GM10847 (cell line): Measurements from ENCODE around the gene CMTM4.

Experiments
- POLR2A ChIP-seq: IDR thresholded peaks from 2 replicates; pipeline ENCODE4 v1.6.1; 2011; ENCODE audit not compliant: insufficient read length; ENCODE audit errors: extremely low read depth

The CMTM4 gene

DNA sequence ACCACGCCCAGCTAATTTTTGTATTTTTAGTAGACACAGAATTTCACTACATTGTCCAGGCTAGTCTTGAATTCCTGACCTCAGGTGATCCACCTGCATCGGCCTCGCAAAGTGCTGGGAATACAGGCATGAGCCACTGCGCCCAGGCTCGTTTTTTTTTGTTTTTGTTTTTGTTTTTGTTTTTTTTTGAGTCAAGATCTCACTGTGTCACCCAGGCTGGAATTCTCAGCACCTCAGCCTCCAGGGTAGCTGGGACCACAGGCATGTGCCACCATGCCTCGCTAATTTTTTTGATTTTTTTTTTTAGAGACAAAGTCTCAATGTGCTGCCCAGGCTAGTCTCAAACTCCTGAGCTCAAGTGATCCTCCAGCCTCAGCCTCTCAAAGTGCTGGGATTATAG, 17.5 kb upstream of the CMTM4 start:
- no peak for TF ChIP-seq POLR2A

DNA sequence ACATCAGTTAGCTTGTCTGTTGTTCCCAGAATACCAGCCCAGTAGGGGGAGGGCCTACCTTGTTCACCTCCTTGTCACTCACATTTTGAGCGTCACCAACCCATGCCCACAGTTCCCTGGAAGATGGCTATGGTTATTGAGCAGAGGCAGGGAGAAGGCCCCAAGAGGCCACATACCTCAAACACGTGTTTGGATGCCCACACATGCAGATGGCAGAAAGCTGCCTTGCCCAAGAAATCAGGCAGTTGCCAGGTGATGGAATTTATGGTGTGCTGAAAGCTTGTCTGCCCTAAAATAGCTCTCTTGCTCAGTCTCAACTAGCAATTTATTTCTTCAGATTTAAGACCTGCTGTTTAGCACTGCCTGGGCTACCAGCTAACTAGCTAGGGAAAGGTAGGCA, 16.5 kb upstream of the CMTM4 start:
- no peak for TF ChIP-seq POLR2A

DNA sequence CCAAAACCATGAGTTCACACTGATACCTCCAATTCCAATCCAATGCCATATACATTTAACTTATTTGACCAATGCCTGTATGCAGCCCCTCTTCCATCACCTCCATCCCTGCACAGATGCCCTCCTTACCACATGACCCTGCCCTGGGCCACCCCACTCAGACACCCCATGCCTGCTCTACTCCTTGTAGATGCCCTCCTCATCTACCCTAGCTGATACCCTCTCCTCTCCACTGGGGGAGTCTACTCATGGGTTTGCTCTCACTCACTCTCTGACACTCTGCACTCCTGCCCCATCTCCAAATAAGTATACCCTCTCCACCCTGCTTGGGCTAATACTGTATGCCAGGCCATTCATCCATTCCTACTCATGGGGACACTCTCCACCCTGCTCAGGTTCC, 16.0 kb upstream of the CMTM4 start:
- no peak for TF ChIP-seq POLR2A

DNA sequence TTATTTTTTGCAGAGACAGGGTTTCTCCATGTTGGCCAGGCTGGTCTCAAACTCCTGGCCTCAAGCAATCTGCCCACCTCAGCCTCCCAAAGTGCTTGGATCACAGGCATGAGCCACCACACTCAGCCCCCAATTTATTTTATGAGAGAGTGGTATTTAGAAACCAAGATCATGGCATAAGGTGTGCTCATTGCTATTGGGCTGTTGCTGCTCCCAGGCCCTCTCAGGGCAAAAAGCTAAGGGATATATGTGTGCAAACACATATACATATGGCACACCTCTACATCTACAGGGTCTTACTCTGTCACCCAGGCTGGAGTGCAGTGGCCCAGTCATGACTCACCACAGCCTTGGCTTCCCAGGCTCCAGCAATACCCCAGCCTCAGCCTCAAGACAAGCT, 15.0 kb upstream of the CMTM4 start:
- no peak for TF ChIP-seq POLR2A

DNA sequence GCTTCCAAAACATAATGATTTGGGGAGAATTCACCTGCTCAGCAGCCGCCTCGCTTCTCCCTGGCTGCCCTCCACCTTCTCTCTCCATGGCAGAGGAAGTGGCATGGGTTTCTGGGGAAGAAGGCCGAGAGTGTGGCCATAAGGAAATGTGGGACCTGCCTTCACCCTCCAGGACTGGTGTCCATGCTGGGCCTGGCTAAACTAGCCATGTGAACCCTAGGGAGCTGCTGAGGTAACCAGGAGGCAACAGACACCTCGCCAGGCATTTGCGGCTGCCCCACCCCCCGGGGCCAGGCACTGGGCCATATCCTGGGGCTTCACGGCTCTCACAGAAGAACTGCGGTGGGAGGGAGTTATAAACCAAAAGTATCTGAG, 9.9 kb upstream of the CMTM4 start:
- no peak for TF ChIP-seq POLR2A

DNA sequence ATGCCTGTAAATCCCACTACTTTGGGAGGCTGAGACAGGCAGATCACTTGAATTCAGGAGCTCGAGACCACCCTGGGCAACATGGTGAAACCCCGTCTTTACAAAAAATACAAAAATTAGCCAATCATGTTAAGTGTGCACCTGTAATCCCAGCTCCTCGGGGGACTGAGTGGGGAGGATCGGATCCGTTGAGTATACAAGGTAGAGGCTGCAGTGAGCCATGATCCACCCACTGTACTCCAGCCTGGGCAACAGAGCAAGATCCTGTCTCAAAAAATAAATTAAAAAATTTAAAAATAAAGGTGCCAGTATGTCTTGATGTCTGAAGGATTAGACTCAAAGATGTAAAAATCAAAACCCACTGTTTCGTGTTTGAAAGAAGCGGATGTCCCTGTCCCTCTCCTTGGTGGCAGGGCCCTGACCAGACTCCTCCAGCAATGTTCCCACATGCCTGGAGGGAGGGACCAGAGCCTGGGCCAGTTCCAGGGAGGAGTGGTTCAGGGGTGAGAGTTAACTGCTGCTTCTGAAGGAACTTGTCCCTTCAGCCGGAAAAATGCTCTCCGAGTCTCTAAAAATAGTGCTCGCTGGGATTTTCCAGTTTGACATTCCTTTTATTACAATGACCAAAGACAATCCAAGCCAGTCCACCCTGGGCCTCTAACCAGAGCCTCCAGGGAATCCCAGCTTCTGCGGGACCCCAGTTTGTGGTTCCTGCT, 9.4 kb upstream of the CMTM4 start:
- TF ChIP-seq POLR2A: no peak

DNA sequence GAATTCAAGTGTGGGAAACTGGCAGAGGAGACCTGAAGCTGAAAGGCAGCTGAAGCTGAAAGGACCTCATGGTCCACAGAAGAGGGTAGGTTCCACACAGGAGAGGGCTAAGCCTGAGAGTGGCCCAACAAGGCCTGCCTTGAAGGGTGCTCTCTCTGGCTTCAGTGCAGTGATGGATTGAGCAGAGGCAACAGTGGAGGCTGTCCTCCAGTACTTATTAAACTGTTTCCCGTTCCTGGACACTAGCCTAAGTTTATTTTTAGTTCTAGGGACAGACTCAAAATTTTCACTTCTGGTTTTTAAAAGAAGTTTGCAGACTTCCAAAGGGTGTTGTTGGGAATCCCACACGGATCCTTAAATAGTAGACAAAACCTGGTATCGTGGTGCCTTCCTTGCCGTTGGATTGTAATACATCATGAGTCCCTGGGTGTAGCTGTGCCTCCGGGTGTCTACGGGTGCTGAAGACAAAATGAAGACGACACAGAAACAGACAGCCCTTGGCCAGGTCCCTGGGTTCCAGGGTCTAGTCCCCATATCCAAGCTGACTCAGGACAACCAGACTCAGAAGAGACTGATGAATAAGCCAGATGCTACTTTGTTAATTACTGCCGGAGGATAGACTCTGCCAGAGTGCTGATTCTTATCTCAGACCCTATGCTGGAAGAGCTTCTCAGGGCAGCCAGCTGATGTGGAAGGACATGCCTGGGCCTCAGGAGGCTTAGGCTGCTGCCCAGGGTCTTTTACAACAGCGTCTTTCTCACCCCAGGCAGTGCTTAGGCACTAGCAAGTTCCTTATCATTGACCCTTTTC, 7.1 kb upstream of the CMTM4 start:
- TF ChIP-seq POLR2A: no peak

DNA sequence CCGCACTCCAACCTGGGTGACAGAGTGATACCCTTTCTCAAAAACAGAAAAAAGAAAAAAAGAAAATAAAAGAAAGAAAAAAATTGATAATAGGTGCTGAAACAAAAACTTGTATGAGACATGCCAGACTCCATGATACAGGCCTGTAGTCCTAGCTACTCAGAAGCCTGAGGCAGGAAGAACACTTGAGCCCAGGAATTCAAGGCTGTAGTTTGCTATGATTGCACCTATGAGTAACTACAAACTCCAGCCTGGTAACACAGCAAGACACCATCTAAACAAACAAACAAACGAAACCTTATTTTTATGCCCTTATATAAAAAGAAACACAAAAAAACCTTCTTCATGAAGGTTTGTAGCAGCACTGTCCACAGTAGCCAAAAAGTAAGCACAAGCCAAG, 5.0 kb upstream of the CMTM4 start:
- TF ChIP-seq POLR2A: no peak

DNA sequence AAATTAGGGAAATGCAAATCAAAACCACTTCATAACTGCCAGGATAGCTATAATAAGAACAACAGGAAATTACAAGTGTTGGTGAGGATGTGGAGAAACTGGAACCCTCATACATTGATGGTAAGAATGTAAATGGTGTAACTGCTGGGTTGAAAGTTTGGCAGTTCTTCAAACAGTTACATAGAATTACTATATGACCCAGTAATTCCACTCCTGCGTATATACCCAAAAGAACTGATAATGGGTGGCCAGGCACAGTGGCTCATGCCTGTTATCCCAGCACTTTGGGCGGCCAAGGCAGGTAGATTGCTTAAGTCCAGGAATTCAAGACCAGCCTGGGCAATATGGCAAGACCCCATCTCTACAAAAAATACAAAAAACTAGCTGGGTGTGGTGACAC, 4.5 kb upstream of the CMTM4 start:
- no peak for TF ChIP-seq POLR2A

DNA sequence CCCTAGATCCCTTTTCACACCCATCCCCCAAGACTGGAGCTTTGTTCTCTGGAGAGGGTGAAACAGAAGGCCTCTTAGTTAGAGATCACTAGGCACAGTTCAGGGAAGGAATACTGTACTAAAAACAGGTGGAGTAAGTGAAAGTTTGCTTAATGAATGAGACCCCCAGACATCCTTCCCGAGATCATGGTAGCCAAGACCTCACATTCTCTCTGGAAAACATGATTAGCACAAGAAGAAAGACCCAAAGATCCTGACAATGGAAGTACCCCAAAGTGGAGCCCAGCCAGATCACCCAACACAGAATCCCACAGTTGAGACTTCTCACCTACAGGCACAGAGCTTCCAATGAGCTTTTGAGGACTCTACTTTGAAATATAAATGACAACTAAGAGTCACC, 3.4 kb upstream of the CMTM4 start:
- TF ChIP-seq POLR2A: no peak

DNA sequence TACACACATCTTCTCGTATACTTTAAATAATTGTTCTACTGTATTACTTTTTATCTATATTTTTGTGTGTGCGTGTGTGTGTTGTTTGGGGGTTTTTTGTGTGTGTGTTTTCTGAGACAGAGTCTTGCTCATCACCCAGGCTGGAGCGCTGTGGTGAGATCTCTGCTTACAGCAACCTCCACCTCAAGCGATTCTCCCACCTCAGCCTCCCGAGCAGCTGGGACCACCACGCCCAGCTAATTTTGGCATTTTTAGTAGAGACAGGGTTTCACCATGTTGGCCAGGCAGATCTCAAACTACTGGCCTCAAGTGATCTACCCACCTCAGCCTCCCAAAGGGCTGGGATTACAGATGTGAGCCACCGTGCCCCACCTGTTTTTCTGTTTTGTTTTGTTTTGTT, 1.5 kb upstream of the CMTM4 start:
- no peak for TF ChIP-seq POLR2A

DNA sequence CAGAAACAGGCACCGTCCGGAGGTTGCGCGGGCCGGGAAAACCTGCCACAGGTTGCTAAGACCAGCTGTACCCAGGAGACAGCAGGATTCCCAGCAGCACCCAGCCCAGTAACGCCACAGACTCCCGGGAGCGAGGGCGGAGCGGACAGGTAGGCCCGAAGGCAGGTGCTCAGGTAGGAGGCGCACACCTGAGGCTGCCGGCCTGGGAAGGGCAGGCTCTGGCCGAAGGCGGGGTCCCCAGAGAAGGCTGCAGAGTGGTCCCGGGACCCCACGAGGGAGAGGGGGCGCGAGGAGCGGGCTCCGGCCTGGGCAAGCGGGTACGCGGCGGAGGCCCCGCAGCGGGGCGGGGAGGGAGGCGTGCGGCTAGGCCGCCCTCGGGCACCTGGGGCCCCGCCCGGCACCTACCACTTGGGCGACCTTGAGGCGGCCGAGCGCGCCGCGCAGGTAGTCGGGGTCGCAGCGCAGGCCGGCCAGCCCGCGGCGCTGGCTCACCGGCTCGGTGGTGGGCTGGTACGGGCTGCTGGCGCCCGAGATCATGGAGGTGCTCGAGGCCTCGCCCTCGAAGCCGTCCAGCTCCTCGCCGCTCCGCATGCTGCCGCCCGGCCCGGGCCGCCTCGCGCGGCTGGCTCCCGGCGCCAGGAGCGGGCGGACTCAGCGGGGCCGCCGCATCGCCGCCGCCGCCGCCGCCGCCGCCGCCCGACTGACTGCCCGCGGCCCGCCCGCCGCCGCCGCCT, 441 bp downstream of the CMTM4 start:
- TF ChIP-seq POLR2A: no peak

DNA sequence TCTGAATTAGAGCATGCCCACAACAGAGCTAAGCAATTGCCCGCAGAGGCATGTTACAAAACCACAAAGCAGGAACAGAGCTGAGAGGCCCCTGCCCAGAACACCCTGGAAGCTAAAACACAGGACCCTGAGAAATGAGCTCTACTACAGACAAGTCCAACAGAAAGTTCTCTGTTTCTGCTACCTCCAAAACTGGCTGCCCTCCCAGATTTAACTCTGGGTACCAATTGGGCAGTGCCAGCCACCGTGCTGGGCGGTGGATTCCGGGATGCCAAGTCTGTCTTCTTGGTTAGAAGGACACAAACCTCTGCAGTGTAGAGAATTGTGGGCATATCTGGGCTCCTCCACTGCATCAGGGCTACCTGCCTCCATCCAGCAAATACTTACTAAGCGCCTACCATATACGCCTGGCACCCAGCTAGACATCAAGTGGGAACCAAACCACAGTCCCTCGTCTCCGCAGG, 1.0 kb downstream of the CMTM4 start:
- no peak for TF ChIP-seq POLR2A

DNA sequence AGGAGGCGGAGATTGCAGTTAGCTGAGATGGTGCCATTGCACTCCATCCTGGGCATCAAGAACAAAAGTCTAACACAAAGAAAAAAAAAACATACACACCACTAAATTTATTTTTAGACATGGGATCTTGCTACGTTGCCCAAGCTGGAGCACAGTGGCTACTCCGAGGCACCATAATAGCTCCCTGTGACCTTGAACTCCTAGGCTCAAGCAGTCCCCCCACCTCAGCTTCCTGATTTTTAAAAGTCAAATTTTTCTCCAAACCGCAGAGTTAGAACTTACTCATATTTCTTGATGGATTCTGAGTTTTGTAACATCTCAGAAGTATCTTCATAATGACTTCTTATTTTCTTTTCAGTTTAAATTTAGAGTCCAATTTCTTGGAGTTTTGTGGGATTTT, 3.4 kb downstream of the CMTM4 start:
- no peak for TF ChIP-seq POLR2A

DNA sequence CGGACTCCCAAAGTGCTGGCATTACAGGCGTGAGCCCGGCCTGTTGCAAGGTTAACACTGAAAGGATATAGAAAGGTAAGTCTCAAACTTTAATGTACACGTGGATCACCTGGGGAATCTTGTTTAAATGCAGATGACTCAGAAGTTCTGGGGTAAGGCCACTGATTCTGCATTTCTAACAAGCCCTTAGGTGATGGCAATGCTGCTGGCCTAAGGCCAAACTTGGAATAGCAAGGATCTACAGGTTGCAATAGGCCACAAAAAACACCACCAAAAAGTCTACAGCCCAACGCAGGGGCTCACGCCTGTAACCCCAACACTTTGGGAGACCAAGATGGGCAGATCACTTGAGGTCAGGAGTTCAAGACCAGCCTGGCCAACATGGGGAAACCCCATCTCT, 4.2 kb downstream of the CMTM4 start:
- TF ChIP-seq POLR2A: no peak

DNA sequence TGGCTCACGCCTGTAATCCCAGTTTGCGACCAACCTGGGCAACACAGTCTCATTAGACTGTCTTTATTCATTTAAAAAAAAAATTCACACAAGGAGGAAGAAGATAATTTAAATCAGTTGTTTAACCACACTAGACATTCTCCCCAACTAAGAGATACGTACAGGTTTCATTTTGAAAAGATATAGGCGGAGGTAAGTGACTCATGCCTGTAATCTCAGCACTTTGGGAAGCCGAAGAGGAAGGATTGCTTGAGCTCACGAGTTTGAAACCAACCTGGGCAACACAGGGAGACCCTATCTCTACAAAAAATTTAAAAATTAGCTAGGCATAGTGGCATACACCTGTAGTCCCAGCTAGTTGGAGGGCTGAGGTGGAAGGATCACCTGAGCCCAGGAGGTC, 5.3 kb downstream of the CMTM4 start:
- no peak for TF ChIP-seq POLR2A

DNA sequence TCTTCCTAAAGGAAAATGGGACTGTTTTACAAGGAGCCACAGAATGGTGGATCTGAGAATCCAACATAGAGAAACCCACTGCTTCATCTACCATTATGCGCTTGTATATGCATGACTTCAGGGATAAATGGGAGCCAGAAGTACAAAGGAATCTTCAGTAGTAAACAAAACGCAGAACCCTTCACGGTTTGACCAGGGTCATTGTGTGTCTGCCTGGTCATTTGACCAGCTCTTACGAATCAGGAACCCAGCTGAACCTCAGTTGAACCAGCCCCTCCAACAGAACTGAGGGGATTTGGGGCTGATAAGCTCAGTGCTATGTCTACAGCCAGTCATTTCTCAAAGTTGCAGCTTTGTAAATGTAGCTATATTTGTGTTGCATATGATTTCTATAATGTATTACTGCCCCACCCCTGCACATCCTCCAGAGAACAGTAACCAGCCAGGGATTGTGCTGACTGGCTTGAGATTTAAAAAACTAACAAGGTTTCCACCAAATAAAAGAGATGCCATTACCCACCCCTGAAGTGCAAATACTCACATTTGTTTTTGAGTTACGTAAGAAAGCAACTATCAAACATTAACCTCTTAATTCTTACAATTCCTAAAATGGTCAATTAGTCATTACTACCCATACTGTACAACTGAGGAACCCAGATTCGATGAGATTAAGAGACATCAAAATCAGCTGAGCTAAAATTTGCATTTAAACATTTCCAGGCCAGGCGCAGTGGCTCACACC, 6.3 kb downstream of the CMTM4 start:
- TF ChIP-seq POLR2A: no peak
